ENCODE measurements around the gene SLC25A40. TPM values are rescaled to one million over a fixed set of nuclear protein-coding genes. Genes with fewer than 3 reads are reported as not detected.

SLC25A40 gene
- total RNA-seq, 1 experiment from 2014 or later, result 43.7 TPM

GRCh38 chr7:87837597-87837996 lies 38.6 kb downstream of the SLC25A40 start:
- Histone ChIP-seq H3K27me3 (ENCODE audit: control insufficient read depth, insufficient read depth, low read length) (no peaks in the 10 kb centered on the region), H3K4me1 (ENCODE audit: control insufficient read depth, insufficient read depth, low read length) (no peaks in the 10 kb centered on the region), H3K36me3 (ENCODE audit: control insufficient read depth, insufficient read depth, low read length) (peaks cover 5% of the 10 kb centered on the region), H3K9me3 (ENCODE audit: control insufficient read depth, insufficient read depth, low read depth, low read length) (no peaks in the 10 kb centered on the region), H3K4me3 (ENCODE audit: low read depth in 2 of 2, low read length in 2 of 2) (no peak overlapping the region), H3K27ac (ENCODE audit: low read length) (no peak overlapping the region)
- ATAC-seq, result no peak
- DNase-seq (ENCODE audit: low read depth, low spot score), result no peak
- intact Hi-C loops (cut with micrococcal nuclease; ENCODE audit: unreplicated experiment), result no loop called here
- POLR2A ChIA-PET, result no interaction called here
- BruUV-seq (replicated peaks), result no TSS peak
- CTCF ChIA-PET, result no interaction called here
- in situ Hi-C loops (cut with HindIII; ENCODE audit: low pct_unique_long_range_greater_than_20kb, low sequenced_read_pairs), result no loop called here
- TF ChIP-seq SIN3A (IDR thresholded peaks at IDR 0.05; ENCODE audit: borderline replicate concordance, insufficient read depth, low read depth, low read length) (no peak), TCF7L2 (IDR thresholded peaks at IDR 0.05; ENCODE audit: low read depth, low read length) (no peak), CTCF (IDR thresholded peaks at IDR 0.05) (no peak), POLR2AphosphoS5 (IDR thresholded peaks at IDR 0.05; ENCODE audit: low read depth, low read length) (no peak), REST (IDR thresholded peaks at IDR 0.05; ENCODE audit: insufficient read depth in 1 of 2, low read depth in 2 of 2, low read length in 1 of 2) (no peak)

GRCh38 chr7:87833130-87833529 lies 43.0 kb downstream of the SLC25A40 start:
- no peak for TF ChIP-seq TCF7L2 (IDR thresholded peaks at IDR 0.05; ENCODE audit: low read depth, low read length)
- TF ChIP-seq POLR2AphosphoS5 (IDR thresholded peaks at IDR 0.05; ENCODE audit: low read depth, low read length), result no peak
- TF ChIP-seq CTCF (IDR thresholded peaks at IDR 0.05), result no peak
- TF ChIP-seq REST (IDR thresholded peaks at IDR 0.05; ENCODE audit: insufficient read depth in 1 of 2, low read depth in 2 of 2, low read length in 1 of 2), result no peak
- no peak for TF ChIP-seq SIN3A (IDR thresholded peaks at IDR 0.05; ENCODE audit: borderline replicate concordance, insufficient read depth, low read depth, low read length)
- ChIA-PET CTCF (no interaction called here), POLR2A (no interaction called here)
- no peak overlapping the region for H3K4me3 ChIP-seq (ENCODE audit: low read depth in 2 of 2, low read length in 2 of 2)
- H3K9me3 ChIP-seq (ENCODE audit: control insufficient read depth, insufficient read depth, low read depth, low read length), result no peaks in the 10 kb centered on the region
- no peaks in the 10 kb centered on the region for H3K4me1 ChIP-seq (ENCODE audit: control insufficient read depth, insufficient read depth, low read length)
- DNase-seq (ENCODE audit: low read depth, low spot score) (no peak), ATAC-seq (no peak)
- BruUV-seq (replicated peaks), result no TSS peak
- H3K27me3 ChIP-seq (ENCODE audit: control insufficient read depth, insufficient read depth, low read length), result no peaks in the 10 kb centered on the region
- in situ Hi-C loops (cut with HindIII; ENCODE audit: low pct_unique_long_range_greater_than_20kb, low sequenced_read_pairs) (no loop called here), intact Hi-C loops (cut with micrococcal nuclease; ENCODE audit: unreplicated experiment) (no loop called here)
- no peaks in the 10 kb centered on the region; the same call in none of the 2 replicates for H3K36me3 ChIP-seq (ENCODE audit: control insufficient read depth, insufficient read depth, low read length)
- no peak overlapping the region for H3K27ac ChIP-seq (ENCODE audit: low read length)
